HG03565 (cell line): ENCODE results near the gene ANO9.

Source experiments
- ATAC-seq: cut with Tn5 transposase; IDR thresholded peaks from one replicate; pipeline ENCODE4 v1.9.1; 2021; ENCODE audit warnings: mild to moderate bottlenecking, moderate library complexity; ENCODE audit not compliant: unreplicated experiment

ANO9 gene, protein sequence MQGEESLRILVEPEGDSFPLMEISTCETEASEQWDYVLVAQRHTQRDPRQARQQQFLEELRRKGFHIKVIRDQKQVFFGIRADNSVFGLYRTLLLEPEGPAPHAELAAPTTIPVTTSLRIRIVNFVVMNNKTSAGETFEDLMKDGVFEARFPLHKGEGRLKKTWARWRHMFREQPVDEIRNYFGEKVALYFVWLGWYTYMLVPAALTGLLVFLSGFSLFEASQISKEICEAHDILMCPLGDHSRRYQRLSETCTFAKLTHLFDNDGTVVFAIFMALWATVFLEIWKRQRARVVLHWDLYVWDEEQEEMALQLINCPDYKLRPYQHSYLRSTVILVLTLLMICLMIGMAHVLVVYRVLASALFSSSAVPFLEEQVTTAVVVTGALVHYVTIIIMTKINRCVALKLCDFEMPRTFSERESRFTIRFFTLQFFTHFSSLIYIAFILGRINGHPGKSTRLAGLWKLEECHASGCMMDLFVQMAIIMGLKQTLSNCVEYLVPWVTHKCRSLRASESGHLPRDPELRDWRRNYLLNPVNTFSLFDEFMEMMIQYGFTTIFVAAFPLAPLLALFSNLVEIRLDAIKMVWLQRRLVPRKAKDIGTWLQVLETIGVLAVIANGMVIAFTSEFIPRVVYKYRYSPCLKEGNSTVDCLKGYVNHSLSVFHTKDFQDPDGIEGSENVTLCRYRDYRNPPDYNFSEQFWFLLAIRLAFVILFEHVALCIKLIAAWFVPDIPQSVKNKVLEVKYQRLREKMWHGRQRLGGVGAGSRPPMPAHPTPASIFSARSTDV

DNA sequence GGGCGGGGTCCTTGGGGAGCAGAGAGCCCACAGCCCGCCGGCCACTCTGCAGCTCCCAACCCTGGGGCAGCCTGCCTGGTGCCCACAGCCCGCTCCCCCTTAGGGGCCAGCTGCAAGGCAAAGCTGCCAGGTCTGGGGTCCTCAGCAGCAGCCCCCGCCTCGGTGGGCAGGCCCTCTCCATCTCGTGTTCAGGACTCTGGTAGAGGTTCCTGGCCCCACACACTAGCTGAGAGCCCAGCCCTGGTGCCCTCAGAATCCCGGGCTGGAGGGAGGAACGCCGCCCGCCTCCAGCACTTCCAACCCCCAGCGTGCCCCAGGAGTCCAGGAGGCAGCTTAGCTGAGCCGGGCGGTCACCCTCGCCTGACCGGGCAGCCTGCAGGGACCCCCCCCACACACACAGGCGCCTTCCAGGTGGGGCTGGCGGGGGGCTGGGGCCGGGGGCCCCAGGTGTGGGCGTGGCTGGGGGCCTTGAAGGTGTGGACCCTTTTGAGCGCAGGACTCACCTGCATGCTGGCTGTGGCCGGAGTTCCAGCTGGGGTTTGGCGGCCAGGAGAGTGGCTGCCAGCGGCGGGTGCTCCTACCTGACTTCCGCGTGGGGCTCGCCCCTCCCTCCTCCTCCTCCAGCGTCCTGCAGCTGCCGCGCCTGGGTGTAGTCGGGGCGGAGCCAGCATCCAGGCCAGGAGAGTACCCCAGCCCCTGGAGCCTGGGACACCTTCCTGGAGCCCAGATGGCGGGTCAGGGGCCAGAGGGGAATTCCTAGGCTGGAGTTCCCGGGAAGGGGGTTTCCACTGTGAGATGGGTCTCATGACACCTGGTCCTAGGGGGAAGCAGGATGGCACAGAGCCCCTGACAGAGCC lies at the start of gene ANO9:
Gene ANO9 (minus strand): TSS at position 594 of the 857 bp plus-strand sequence. CDS start 85 bp downstream, at position 509.
- no peak for ATAC-seq

DNA sequence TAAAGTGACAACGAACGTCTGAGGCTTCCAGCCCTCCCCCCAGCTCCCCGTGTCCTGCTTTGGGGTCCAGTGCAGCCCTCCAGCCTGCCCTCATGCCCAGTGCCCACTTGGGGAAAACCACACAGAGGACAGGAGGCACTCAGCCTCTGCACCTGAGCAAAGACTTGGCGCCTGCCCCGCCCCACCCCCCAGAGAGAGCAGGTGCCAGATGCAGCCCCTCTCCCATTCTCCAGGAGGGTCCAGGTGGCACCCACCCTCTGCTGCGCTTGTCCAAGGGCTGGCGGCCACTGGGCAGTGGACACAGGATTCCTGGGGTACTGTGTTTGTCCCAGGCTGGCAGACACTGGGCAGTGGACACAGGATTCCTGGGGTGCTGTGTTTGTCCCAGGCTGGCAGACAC lies 49.5 kb upstream of the ANO9 start:
- ATAC-seq: no peak

DNA sequence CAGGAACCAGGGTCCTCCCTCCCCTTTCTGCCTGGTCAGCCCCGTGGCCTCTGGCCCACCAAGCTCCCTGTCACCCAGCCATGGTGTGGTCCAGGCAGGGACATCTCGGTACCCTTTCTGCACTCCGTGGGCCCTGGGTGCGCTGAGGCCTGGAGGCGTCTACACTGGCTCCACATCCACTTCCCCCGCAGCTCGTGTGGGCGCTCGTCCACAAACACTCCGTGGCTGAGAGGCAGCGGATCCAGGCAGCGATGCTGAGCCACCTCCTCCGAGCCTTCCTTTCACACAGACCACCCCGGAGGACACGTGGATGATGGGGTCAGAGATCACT lies 49.1 kb upstream of the ANO9 start:
- ATAC-seq: no peak

DNA sequence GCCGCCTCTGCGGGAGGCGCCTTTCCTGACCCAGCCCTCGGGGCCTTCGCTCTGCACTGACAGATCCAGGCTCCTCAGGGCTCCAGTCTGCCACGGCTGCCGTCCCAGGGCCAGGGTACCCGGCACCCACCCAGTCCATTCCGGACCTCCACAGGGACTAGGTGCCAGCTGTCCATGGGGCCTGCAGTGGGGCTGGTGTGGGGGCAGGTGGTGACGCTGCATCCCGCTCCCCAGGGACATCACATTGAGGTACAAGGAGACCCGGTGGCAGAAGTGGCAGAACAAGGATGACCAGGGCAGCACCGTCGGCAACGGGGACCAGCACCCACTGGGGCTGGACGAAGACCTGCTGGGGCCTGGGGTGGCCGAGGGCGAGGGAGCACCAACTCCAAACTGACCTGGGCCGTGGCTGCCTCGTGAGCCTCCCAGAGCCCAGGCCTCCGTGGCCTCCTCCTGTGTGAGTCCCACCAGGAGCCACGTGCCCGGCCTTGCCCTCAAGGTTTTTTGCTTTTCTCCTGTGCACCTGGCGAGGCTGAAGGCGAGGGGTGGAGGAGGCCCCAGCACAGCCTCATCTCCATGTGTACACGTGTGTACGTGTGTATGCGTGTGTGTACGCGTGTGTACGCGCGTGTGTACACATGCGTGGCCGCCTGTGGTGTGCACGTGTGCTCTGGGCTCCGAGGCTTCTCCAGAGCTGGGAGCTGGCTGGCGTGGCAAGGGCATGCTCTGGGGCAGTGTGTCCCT lies 48.5 kb upstream of the ANO9 start:
- no peak for ATAC-seq

DNA sequence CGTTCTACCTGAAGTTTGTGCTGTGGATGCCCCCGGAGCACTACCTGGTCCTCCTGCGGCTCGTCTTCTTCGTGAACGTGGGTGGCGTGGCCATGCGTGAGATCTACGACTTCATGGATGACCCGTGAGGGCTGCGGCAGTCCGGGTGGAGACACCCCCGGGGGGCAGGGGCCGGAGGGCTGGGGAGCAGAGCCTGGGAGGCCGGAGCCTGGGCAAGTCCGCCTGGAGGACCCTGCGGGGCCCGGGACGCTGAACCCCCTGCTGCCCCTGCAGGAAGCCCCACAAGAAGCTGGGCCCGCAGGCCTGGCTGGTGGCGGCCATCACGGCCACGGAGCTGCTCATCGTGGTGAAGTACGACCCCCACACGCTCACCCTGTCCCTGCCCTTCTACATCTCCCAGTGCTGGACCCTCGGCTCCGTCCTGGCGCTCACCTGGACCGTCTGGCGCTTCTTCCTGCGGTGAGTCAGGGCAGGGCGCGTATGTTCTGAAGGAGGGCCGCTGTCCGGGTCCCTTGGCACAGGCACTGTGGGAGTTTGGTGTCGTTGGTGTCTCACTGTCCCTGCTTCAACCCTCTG lies 47.9 kb upstream of the ANO9 start:
- no peak for ATAC-seq

DNA sequence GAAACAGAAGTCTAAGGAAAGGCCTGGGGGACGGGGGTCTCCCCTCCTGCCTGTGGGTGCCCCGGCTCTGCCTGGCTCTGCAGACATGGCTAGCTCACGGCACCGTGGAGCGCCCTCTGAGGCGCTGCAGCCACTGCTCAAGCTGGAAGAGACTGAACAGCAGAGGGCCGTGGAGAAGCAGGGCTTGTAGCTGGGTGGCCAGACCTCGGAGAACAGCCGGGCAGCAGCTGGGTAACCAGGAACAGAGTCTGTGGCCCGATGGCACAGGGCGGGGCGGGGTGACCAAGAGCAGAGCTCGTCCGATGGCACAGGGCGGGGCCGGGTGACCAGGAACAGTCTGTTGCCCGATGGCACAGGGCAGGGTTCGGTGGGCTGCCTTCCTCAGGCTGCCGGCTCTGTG lies 47.2 kb upstream of the ANO9 start:
- no peak for ATAC-seq

DNA sequence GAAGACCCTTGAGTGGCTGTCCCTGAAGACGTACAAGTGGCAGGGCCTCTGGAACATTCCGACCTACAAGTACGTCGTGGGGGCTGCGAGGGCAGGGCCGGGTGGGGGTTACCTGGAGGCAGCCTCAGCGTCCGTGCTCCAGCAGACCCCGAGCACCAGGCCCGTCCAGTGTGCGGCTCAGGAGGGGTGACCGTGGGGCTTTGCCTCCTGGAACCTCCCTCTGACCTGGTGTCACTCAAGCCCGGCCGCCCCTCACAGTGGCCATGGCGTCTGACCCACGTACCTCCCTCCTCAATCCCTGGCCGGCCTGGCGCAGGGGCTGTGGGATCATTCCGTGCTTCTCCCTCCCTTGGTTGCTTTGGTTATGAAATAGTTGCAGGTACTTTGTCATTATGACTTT lies 46.8 kb upstream of the ANO9 start:
- ATAC-seq: no peak

DNA sequence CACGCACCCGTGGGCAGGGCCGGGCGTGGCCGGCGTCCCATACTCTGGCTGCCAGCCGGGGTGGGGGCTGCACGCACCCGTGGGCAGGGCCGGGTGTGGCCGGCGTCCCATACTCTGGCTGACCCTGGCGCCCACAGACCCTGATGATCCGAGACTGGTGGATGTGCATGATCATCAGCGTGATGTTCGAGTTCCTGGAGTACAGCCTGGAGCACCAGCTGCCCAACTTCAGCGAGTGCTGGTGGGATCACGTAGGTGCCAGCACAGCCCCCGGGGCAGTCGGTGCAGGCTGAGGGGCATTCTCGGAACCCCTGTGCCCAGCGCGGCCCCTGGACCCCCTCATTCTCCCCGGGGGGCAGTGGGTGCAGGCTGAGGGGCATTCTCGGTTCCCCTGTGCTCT lies 46.3 kb upstream of the ANO9 start:
- no peak for ATAC-seq

DNA sequence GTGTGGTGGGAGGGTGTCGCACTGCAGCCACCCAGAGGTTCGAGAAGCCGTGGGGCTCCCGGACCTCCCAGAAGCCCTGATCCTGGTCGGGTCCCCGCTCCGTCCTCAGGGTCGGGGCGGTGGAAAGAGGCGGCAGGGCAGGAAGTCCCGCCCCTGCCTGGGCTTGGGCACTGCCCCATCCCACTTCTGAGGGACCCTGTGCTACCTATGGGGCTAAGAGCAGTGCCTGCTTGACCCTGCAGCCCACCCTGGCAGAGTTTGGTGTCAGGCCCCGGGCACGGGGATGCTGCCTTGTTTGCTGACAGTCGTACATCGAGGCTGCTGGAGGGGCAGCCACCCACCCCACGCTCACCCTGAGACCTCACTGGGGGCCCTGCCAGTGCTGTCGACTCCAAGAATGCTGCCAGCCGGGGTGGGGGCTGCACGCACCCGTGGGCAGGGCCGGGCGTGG lies 45.8 kb upstream of the ANO9 start:
- no peak for ATAC-seq

DNA sequence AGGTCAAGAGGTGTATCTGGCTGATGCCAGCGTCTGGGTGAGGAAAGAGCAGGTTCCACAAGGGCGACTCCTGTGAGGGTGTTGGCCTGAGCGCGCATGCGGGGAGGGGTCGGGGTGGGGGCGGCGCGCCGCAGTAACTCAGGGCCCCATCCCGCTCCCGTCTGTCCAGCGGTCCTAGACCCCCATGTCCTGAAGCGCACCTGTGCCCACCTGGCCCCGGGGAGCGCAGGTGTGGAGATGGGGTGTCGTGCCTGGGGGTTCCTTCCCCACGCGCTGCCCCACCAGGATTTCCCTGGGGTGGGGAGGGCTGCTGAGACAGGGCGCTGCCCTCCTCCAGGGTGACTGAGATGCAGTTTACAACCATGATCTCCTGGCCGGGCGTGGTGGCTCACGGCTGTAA lies 44.4 kb upstream of the ANO9 start:
- no peak for ATAC-seq

DNA sequence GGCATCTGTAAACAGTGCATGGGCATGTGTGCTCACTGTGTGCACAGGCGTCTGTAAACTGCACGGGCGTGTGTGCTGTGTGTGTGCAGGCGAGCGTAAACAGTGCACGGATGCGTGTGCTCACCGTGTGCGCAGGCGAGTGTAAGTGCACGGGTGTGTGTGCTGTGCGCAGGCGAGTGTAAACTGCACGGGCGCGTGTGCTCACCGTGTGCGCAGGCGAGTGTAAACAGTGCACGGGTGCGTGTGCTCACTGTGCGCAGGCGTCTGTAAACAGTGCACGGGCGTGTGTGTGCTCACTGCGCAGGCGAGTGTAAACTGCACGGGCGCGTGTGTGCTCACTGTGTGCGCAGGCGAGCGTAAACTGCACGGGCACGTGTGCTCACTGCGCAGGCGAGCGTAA lies 42.8 kb upstream of the ANO9 start:
- no peak for ATAC-seq

DNA sequence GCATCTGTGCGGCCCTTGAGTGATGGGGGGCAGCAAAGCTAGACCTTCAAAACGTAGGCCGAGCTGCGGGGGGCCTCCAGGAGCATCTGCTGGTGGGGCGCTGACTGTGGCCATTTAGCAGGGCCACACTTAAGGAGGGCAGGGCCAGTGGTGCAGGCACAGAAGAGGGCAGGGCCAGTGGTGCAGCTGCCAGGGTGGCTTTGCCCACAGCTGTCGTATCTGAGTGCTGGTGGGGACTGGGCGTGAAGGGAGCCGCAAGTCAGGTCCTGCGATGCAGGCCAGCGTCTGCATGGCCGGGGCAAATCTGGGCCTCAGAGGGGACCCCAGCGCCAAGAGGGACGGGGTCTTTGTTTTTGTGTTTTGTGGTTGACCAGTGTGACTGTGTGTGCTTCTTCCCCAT lies 37.5 kb upstream of the ANO9 start:
- no peak for ATAC-seq

DNA sequence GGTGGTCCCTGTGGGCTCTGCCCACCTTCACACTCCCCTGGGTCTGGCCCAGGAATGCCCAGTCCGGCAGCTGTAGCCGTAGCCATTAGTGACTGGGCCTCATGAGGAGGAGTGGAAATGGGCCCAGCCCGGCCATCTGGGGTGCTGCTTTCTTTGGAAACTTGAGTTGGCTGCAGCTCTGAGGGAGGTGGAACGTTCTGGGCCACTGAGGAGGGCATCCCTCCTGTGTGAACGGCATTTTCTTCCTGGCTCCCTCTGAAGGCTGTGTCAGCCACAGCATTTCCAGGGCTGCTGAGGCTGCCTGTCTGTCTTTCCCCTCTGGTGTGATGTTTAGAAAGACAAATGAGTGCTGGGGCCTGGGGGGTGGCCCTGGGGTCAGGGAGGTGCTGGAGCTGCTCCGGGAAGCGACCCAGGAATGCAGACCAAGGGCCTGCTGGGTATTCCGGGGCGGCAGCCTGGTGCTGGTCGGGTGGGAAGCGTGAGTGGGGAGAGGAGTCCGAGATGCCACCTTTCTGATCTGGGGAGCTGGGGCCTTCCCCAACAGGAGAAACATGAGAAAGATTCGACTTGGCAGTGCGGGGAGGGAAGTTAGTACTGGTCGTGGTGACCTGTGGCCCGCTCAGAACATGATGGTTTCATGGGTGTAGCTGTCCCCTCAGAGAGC lies 35.4 kb upstream of the ANO9 start:
- ATAC-seq: no peak

DNA sequence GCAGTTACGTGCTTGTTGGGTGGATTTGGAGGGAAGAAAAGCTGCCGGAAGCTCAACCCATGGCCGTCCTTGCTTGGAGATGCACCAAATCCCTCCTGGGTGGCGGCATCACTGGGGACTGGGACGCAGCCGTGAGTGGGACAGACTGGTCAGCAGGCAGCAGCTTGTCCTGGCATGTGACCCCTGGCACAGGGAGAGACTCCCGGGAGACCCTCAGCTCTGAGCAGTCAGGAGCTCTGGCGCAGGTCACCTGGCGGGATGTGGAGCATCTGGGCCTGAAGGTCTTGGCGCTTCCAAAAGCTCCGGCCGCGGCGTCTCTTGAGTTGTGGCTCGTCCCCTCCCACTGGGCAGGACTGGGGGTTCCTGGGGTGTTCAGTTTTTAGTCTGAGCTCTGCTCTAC lies 34.6 kb upstream of the ANO9 start:
- ATAC-seq: no peak

DNA sequence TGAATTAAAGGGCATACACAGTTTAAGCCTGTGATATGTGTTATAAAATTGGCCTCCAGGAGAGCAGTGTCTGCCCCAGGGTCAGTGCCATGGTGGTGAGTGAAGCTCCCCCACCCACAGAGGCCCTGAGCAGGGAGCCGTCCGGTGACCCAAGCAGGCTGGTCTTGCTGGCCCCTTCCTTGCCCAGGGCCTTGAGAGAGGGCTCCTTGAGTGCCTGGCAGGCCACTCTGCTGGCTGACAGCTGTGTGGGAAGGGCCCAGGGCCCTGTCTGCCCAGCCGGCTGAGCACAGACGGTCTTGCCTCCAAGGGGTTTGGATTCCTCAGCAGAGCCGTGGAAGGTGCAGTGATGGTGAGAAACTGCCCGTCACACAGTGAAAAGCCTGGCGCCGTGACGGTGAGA lies 34.1 kb upstream of the ANO9 start:
- ATAC-seq: no peak

DNA sequence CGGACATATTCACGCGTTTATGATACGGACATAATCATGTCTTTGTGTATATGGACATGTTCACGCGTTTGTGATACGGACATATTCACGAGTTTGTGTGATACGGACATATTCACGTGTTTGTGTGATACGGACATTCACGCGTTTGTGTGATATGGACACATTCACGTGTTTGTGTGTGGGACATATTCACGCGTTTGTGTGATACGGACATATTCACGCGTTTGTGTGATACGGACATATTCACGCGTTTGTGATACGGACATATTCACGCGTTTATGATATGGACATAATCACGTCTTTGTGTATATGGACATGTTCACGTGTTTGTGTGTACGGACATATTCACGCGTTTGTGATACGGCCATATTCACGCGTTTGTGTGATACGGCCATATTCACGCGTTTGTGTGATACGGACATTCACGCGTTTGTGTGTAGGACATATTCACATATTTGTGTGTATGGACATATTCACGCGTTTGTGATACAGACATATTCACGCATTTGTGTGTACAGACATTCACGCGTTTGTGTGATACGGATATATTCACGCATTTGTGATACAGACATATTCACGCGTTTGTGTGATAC lies 33.2 kb upstream of the ANO9 start:
- ATAC-seq: no peak

DNA sequence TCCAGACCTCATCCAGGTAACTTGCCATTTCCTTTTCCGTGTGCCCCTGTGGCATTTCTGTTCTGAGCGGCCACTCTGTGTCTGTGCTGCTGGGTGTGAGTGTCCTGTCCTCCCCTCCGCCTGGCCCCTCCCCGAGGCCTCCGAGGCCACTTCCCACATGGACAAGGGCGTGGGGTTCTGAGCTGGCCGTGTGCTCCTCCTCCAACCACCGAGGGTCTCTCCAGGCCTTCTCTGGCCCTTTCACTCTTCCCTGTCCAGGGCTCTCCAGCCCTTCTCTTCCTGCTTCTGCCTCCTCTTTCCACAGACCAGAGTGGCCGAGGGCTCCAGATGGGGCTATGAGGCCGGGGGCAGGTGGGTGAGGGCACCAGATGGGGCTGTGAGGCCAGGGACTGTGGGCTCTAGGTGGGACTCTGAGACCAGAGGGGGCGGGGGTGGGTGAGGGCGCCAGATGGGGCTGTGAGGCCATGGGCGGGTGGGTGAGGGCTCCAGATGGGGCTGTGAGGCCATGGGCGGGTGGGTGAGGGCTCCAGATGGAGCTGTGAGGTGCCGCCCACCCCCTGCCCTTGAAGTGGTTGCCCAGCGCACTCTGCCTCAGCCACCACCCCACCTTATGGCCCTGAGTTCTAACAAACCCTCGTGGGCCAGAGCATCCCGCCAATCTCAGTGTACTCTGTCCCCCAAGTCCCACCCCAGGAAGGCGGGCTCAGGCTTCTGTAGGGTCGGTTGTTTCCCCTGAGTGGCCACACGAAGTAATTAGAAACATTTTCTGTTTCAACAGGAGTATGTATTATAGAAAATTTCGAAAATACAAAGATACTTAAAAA lies 32.4 kb upstream of the ANO9 start:
- no peak for ATAC-seq

DNA sequence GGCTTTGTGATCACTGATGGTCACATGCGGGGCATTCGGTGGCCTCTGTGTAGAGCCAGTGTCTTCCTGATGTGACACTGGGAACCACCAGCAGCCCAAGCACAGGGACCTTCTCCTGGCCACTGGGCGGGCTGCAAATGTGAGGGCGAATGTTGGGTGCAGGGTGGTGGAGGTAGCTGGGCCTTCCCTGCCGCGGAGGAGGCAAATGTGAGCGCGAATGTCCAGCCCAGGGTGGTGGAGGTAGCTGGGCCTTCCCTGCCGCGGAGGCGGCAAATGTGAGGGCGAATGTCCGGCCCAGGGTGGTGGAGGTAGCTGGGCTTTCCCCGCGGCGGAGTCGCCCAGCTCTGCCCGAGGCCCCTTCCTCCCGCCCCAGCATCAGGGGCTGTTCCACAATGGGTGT lies 31.6 kb upstream of the ANO9 start:
- ATAC-seq: no peak

DNA sequence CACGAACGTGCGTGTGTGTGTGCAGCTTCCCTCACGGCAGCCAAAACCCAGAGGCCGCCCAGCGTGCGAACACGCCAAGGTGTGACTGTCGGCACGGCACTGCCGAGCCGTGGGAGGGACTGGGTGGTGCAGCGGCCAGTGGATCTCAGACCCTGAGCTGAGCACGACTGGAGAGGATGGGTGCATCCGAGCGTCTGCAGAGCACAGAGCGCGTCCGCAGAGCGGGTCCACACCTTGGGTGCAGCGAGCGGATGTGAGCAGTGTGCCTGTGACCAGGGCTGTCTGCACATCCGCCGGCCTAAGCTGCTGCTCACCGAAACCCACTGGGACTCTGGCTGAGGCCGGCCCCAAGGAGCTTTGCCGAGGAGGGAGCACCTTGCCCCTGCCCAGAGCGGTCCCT lies 31.0 kb upstream of the ANO9 start:
- ATAC-seq: no peak
